Gastrocnemius medialis (tissue), 4 donors: ENCODE results near the gene WIPI1.

ENCODE experiments used
- CTCF ChIP-seq, 5 experiments: fragments of 450-650 bp in 3 of 5; fragments of 200-600 bp in 2 of 5; sonication (generic) in 2 of 5; IDR thresholded peaks in 4 of 5; conservative IDR thresholded peaks in 1 of 5; 1 replicate in 4 of 5; 2 replicates in 1 of 5; pipeline ENCODE4 v1.5.1; 2016 to 2019; ENCODE audit warnings: antibody characterized with exemption in 5 of 5, mild to moderate bottlenecking in 3 of 5, moderate library complexity in 3 of 5
- POLR2A ChIP-seq, 2 donors: fragments of 450-650 bp; IDR thresholded peaks; one replicate each; pipeline ENCODE4 v1.6.1; 2017; ENCODE audit warnings: antibody characterized with exemption in 2 of 2, mild to moderate bottlenecking in 2 of 2, moderate library complexity in 2 of 2

- TF ChIP-seq CTCF (IDR thresholded peaks at IDR 0.05 in 4 of 5, conservative IDR thresholded peaks at IDR 0.05 in 1 of 5) (no peak), POLR2A (IDR thresholded peaks at IDR 0.05) (no peak)
These were observed 32.6 kb upstream of the WIPI1 start for GRCh38 chr17:68489919-68490318.
